Measurements from ENCODE around the gene SYVN1. TPM values are rescaled to one million over a fixed set of nuclear protein-coding genes. Genes with fewer than 3 reads are reported as not detected.
"Not testable (repeated sequence)": the region's sequence is repeated elsewhere in the genome, so short reads cannot be mapped to it uniquely, and the experiment has no call there.

The SYVN1 gene
- total RNA-seq, 1 experiment from 2014 or later: 45.9 TPM

DNA sequence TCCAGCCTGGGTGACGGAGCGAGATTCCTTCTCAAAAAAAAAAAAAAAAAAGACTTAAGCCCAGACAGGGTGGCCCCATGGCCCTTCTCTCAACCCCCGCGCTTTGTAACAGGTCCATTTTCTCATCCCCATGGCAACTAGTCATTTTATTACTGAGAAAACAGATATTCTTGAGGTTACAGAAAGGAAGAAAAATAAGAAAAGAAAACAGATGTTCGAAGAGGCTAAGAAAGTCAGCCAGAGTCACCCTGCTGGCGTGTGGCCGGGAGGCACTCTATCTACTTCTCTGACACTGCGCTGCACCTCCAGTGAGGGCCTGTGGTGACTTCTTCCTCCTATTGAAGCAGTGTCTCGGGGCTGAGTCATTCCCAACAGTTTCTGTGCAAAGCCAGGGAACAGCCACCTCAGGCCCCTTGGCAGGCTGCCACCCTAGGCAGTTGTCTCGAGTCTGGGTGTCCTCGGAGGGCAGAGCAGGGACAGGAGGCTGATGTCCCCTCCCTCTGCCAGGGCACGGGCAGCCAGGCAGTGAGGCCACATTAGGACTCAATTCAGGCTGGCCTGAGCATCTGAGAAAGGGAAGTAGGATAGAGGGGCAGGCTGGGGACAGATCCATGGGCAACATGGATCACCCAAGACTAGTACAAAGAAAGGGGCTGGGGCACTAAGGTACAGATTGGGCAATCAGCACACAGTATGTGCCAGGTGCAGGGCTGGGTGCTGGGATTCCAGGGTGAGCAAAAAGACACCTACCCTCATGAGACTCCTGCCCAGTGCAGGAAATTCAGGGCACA is 16.4 kb upstream of the SYVN1 start (continued):
- no peak for TF ChIP-seq RAD21 (IDR thresholded peaks at IDR 0.05; ENCODE audit: low read depth)
- no peak for TF ChIP-seq SRF (IDR thresholded peaks at IDR 0.05; ENCODE audit: low read depth)
- TF ChIP-seq EGR1 (IDR thresholded peaks at IDR 0.05; ENCODE audit: low read depth): no peak
- no peak for TF ChIP-seq ZNF274 (IDR thresholded peaks at IDR 0.05; ENCODE audit: low read depth, low read length)

DNA sequence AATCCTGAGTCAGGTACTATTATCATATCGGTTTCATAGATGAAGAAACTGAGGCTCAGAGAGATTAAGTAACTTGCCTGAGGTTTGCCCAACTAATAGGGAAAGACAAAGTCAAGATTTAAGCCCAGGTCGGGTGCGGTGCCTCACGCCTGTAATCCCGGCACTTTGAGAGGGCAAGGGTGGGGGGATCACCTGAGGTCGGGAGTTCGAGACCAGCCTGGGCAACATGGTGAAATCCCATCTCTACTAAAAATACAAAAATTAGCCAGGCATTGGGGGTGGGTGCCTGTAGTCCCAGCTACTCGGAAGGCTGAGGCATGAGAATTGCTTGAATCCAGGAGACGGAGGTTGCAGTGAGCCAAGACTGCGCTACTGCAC is 15.8 kb upstream of the SYVN1 start:
- intact Hi-C loops (cut with micrococcal nuclease); H4K20me1 ChIP-seq (ENCODE audit: insufficient read depth); POLR2A ChIA-PET; H3K79me2 ChIP-seq (ENCODE audit: insufficient read depth, low read length); H3K9me3 ChIP-seq (ENCODE audit: control insufficient read depth in 1 of 2, insufficient read depth in 1 of 2, low read depth in 1 of 2, low read length in 2 of 2); H3K27me3 ChIP-seq (ENCODE audit: insufficient read depth, low read length); RAD21 ChIA-PET (ENCODE audit: low non-redundant PET in 1 of 2, low total read pairs in 2 of 2, uncharacterized antibody in 2 of 2, unreplicated experiment in 2 of 2); H3K36me3 ChIP-seq (ENCODE audit: control insufficient read depth in 1 of 2, insufficient read depth in 2 of 2, low read length in 2 of 2); H3K9me2 ChIP-seq (ENCODE audit: insufficient read depth); DNase-seq (ENCODE audit: low read depth, low spot score); CTCF ChIA-PET: not testable (repeated sequence)
- H3K4me1 ChIP-seq (ENCODE audit: control insufficient read depth in 1 of 2, insufficient read depth in 2 of 2, low read length in 2 of 2): peaks cover 15 to 29% of the 10 kb centered on the region in 2 experiments
- peak overlapping the region; percentile 37 for H2AFZ ChIP-seq (ENCODE audit: low read depth, low read length, poor library complexity, severe bottlenecking)
- TSS peak; percentile 58 for BruUV-seq (replicated peaks)
- peak overlapping the region; percentile 50 for H3K9ac ChIP-seq (ENCODE audit: low read length)
- peak overlapping the region; percentile 89 for H3K27ac ChIP-seq (ENCODE audit: low read depth, low read length)
- H3K4me2 ChIP-seq (ENCODE audit: low read length): peak overlapping the region; percentile 74
- H3K4me3 ChIP-seq (replicated peaks in 1 of 2; ENCODE audit: low read depth in 1 of 2, low read length in 2 of 2): peak overlapping the region; percentile 20 to 29; a peak in 3 of 4 replicates
- ATAC-seq: 0 out of 2 replicates have a peak, but pooled peaks have one; percentile 1

DNA sequence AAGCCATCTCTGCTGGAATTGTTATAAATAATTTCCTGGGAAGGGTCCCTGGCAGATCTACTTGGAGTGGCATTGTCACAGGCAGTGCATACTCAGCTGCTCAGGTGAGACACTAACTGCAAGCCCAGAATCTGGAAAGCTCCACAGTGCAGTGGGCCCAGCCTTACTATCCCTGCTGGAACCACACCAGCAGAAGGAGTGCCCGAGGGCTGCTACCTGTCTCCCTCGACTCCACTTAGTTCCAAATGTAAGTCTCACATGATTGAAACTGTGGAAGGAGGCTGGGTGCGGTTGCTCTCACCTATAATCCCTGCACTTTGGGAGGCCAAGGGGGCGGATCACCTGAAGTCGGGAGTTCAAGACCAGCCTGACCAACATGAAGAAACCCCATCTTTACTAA is 14.3 kb upstream of the SYVN1 start:
- ChIA-PET CTCF (no interaction called here), POLR2A (interaction anchor here (0.6 kb wide), 1 partner anchor 358 kb away, joined by 3 read pairs; no protein-coding TSS in a partner anchor), RAD21 (ENCODE audit: low non-redundant PET in 1 of 2, low total read pairs in 2 of 2, uncharacterized antibody in 2 of 2, unreplicated experiment in 2 of 2) (no interaction called here)
- no peaks in the 10 kb centered on the region for H3K79me2 ChIP-seq (ENCODE audit: insufficient read depth, low read length)
- no peaks in the 10 kb centered on the region for H3K36me3 ChIP-seq (ENCODE audit: control insufficient read depth in 1 of 2, insufficient read depth in 2 of 2, low read length in 2 of 2)
- H3K27me3 ChIP-seq (ENCODE audit: insufficient read depth, low read length): no peaks in the 10 kb centered on the region
- ATAC-seq (no peak), DNase-seq (ENCODE audit: low read depth, low spot score) (no peak)
- no peak overlapping the region for H3K4me2 ChIP-seq (ENCODE audit: low read length)
- no peaks in the 10 kb centered on the region for H4K20me1 ChIP-seq (ENCODE audit: insufficient read depth)
- no TSS peak for BruUV-seq (replicated peaks)
- H3K9me3 ChIP-seq (ENCODE audit: control insufficient read depth in 1 of 2, insufficient read depth in 1 of 2, low read depth in 1 of 2, low read length in 2 of 2): peaks cover 0 to 7% of the 10 kb centered on the region in 2 experiments; a peak in 1 of 4 replicates
- H3K9ac ChIP-seq (ENCODE audit: low read length): no peak overlapping the region
- no peak overlapping the region for H2AFZ ChIP-seq (ENCODE audit: low read depth, low read length, poor library complexity, severe bottlenecking)
- H3K9me2 ChIP-seq (ENCODE audit: insufficient read depth): no peaks in the 10 kb centered on the region
- no peak overlapping the region for H3K27ac ChIP-seq (ENCODE audit: low read depth, low read length)
- no peak overlapping the region for H3K4me3 ChIP-seq (replicated peaks in 1 of 2; ENCODE audit: low read depth in 1 of 2, low read length in 2 of 2)
- intact Hi-C loops (cut with micrococcal nuclease): no loop called here
- H3K4me1 ChIP-seq (ENCODE audit: control insufficient read depth in 1 of 2, insufficient read depth in 2 of 2, low read length in 2 of 2): peaks cover 15 to 29% of the 10 kb centered on the region in 2 experiments
- TF ChIP-seq POLR2AphosphoS5 (IDR thresholded peaks at IDR 0.05; ENCODE audit: low read depth, low read length) (no peak), POLR2A (IDR thresholded peaks at IDR 0.05; ENCODE audit: borderline replicate concordance, extremely low read depth, insufficient read depth, insufficient read length) (no peak), JUND (IDR thresholded peaks at IDR 0.05) (no peak), SIN3A (IDR thresholded peaks at IDR 0.05; ENCODE audit: low read depth) (no peak), SP1 (IDR thresholded peaks at IDR 0.05; ENCODE audit: low read depth) (no peak), CBX3 (IDR thresholded peaks at IDR 0.05; ENCODE audit: low read depth) (no peak), CEBPB (IDR thresholded peaks at IDR 0.05; ENCODE audit: low read depth) (no peak), ELF1 (IDR thresholded peaks at IDR 0.05; ENCODE audit: borderline replicate concordance, low read depth) (no peak), EGR1 (IDR thresholded peaks at IDR 0.05; ENCODE audit: low read depth) (no peak), EZH2 (IDR thresholded peaks at IDR 0.05) (no peak)
- TF ChIP-seq, protein P1, sequence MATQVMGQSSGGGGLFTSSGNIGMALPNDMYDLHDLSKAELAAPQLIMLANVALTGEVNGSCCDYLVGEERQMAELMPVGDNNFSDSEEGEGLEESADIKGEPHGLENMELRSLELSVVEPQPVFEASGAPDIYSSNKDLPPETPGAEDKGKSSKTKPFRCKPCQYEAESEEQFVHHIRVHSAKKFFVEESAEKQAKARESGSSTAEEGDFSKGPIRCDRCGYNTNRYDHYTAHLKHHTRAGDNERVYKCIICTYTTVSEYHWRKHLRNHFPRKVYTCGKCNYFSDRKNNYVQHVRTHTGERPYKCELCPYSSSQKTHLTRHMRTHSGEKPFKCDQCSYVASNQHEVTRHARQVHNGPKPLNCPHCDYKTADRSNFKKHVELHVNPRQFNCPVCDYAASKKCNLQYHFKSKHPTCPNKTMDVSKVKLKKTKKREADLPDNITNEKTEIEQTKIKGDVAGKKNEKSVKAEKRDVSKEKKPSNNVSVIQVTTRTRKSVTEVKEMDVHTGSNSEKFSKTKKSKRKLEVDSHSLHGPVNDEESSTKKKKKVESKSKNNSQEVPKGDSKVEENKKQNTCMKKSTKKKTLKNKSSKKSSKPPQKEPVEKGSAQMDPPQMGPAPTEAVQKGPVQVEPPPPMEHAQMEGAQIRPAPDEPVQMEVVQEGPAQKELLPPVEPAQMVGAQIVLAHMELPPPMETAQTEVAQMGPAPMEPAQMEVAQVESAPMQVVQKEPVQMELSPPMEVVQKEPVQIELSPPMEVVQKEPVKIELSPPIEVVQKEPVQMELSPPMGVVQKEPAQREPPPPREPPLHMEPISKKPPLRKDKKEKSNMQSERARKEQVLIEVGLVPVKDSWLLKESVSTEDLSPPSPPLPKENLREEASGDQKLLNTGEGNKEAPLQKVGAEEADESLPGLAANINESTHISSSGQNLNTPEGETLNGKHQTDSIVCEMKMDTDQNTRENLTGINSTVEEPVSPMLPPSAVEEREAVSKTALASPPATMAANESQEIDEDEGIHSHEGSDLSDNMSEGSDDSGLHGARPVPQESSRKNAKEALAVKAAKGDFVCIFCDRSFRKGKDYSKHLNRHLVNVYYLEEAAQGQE (IDR thresholded peaks at IDR 0.05; ENCODE audit: low read depth): no peak
- TF ChIP-seq, protein P2, sequence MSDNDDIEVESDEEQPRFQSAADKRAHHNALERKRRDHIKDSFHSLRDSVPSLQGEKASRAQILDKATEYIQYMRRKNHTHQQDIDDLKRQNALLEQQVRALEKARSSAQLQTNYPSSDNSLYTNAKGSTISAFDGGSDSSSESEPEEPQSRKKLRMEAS (IDR thresholded peaks at IDR 0.05): no peak
- TF ChIP-seq, protein P3, sequence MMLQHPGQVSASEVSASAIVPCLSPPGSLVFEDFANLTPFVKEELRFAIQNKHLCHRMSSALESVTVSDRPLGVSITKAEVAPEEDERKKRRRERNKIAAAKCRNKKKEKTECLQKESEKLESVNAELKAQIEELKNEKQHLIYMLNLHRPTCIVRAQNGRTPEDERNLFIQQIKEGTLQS (IDR thresholded peaks at IDR 0.05): no peak
